Gastroesophageal sphincter (tissue), 4 donors: Measurements from ENCODE around the gene TTC24. TPM values are rescaled to one million over a fixed set of nuclear protein-coding genes. Genes with fewer than 3 reads are reported as not detected.

Experiments used
- ATAC-seq: fragments of 150-250 bp; one replicate; pipeline ENCODE4 v1.9.1; 2016; ENCODE audit warnings: mild to moderate bottlenecking, moderate library complexity
- H3K27ac ChIP-seq, 4 donors: fragments of 200-600 bp; sonication (generic) in 3 of 4; 1 replicate in 3 of 4; 2 replicates in 1 of 4; pipeline ENCODE4 v1.5.1; 2016 to 2019
- H3K27me3 ChIP-seq: fragments of 200-600 bp; sonication (generic); one replicate; pipeline ENCODE4 v1.5.1; 2019
- H3K36me3 ChIP-seq, 2 donors: fragments of 200-600 bp; sonication (generic); one replicate each; pipeline ENCODE4 v1.5.1; 2019; ENCODE audit warnings: control low read depth in 1 of 2
- H3K4me1 ChIP-seq, 3 donors: fragments of 200-600 bp; sonication (generic); 1 replicate in 2 of 3; 2 replicates in 1 of 3; pipeline ENCODE4 v1.5.1; 2016 to 2019; ENCODE audit warnings: control low read depth in 2 of 3
- H3K4me3 ChIP-seq, 2 donors: fragments of 200-600 bp; sonication (generic); one replicate each; pipeline ENCODE4 v1.5.1; 2019; ENCODE audit warnings: mild to moderate bottlenecking in 1 of 2, moderate library complexity in 1 of 2
- H3K9me3 ChIP-seq, 3 donors: fragments of 200-600 bp; sonication (generic); one replicate each; pipeline ENCODE4 v1.5.1; 2017 to 2019; ENCODE audit warnings: control low read depth in 2 of 3
- CTCF ChIP-seq, 4 experiments: fragments of 200-600 bp in 2 of 4; fragments of 450-650 bp in 2 of 4; sonication (generic) in 1 of 4; IDR thresholded peaks; one replicate each; pipeline ENCODE4 v1.5.1; 2017 to 2019; ENCODE audit warnings: antibody characterized with exemption in 4 of 4, mild to moderate bottlenecking in 2 of 4, moderate library complexity in 2 of 4
- EP300 ChIP-seq: sonication (generic); formaldehyde crosslinking; IDR thresholded peaks from one replicate; pipeline ENCODE4 v1.6.1; 2017; ENCODE audit warnings: antibody characterized with exemption, mild to moderate bottlenecking
- POLR2A ChIP-seq, 2 donors: fragments of 450-650 bp; IDR thresholded peaks; one replicate each; pipeline ENCODE4 v1.6.1; 2017; ENCODE audit warnings: antibody characterized with exemption in 2 of 2, mild to moderate bottlenecking in 2 of 2, moderate library complexity in 1 of 2
- POLR2AphosphoS5 ChIP-seq: sonication (generic); formaldehyde crosslinking; IDR thresholded peaks from one replicate; pipeline ENCODE4 v1.6.1; 2017; ENCODE audit warnings: antibody characterized with exemption
- WGBS, 2 donors: methylation state at CpG; one replicate each; pipeline ENCODE4 v1.1.5; 2018; ENCODE audit warnings: low coverage in 1 of 2; 5-methylcytosine and 5-hydroxymethylcytosine counted together
- total RNA-seq, 4 donors: library from RNA; depleted of rRNA; stranded (reverse); fragments of >200 nt; gene quantifications; one replicate each; pipeline ENCODE4 v1.1.0, GENCODE V29; 2016

Gene TTC24
- total RNA-seq, 4 donors from 2014 or later = not detected

- Histone ChIP-seq H3K9me3 (no peaks in the 10 kb centered on the region), H3K27ac (no peak overlapping the region), H3K36me3 (no peaks in the 10 kb centered on the region), H3K4me1 (peaks cover 0 to 40% (median 14%) of the 10 kb centered on the region in 3 donors), H3K27me3 (peaks cover 4% of the 10 kb centered on the region), H3K4me3 (no peak overlapping the region)
- no peak for ATAC-seq
- TF ChIP-seq CTCF (IDR thresholded peaks at IDR 0.05) (no peak), POLR2AphosphoS5 (no peak), EP300 (no peak), POLR2A (IDR thresholded peaks at IDR 0.05) (no peak)
- 100% methylated on average over 1 of the region's 3 CpGs for WGBS, 2 donors
Measured at GRCh38 chr1:156612666-156613065, 33.1 kb downstream of the TTC24 start.

GRCh38 chr1:156615946-156616345 is 36.4 kb downstream of the TTC24 start:
- no peaks in the 10 kb centered on the region for H3K36me3 ChIP-seq
- H3K9me3 ChIP-seq = no peaks in the 10 kb centered on the region
- TF ChIP-seq POLR2AphosphoS5 = no peak
- no peak for TF ChIP-seq CTCF (IDR thresholded peaks at IDR 0.05)
- TF ChIP-seq POLR2A (IDR thresholded peaks at IDR 0.05) = no peak
- TF ChIP-seq EP300 = no peak
- 17 to 21% methylated on average over 3 to 4 of the region's 4 CpGs for WGBS, 2 donors
- H3K4me3 ChIP-seq = peak overlapping the region in 1 of 2 donors; percentile 16
- peak overlapping the region; percentile 79 to 86 (median 83) for H3K27ac ChIP-seq
- H3K27me3 ChIP-seq = peaks cover 2% of the 10 kb centered on the region
- ATAC-seq = peak; percentile 17
- peaks cover 0 to 28% (median 9%) of the 10 kb centered on the region in 3 donors for H3K4me1 ChIP-seq

GRCh38 chr1:156616463-156616862 is 36.9 kb downstream of the TTC24 start:
- no peaks in the 10 kb centered on the region for H3K36me3 ChIP-seq
- peak overlapping the region; percentile 79 to 86 (median 83) for H3K27ac ChIP-seq
- H3K4me3 ChIP-seq = peak overlapping the region in 1 of 2 donors; percentile 16
- H3K4me1 ChIP-seq = peaks cover 0 to 28% (median 9%) of the 10 kb centered on the region in 3 donors
- no peak for TF ChIP-seq POLR2A (IDR thresholded peaks at IDR 0.05)
- TF ChIP-seq POLR2AphosphoS5 = peak; percentile 37
- no peak for TF ChIP-seq EP300
- TF ChIP-seq CTCF (IDR thresholded peaks at IDR 0.05) = peak in 3 of 4 experiments; percentile 7 to 36 (median 17)
- H3K27me3 ChIP-seq = peaks cover 3% of the 10 kb centered on the region
- WGBS, 2 donors = 4 to 7% methylated on average over 2 to 4 of the region's 5 CpGs
- H3K9me3 ChIP-seq = no peaks in the 10 kb centered on the region
- peak; percentile 65 for ATAC-seq

GRCh38 chr1:156618853-156619581 is 39.5 kb downstream of the TTC24 start, which contains the start of gene HAPLN2:
Gene HAPLN2, plus strand, starts transcription at chr1:156619415. Its CDS starts 4,076 bp downstream, at chr1:156623491.
- no peak for ATAC-seq
- H3K4me3 ChIP-seq = no peak within 1 kb of the TSS
- TF ChIP-seq CTCF (IDR thresholded peaks at IDR 0.05) (peak in 1 of 4 experiments; percentile 21), POLR2AphosphoS5 (no peak)
- H3K9me3 ChIP-seq = no peaks in the 10 kb centered on the region
- H3K27me3 ChIP-seq = peaks cover 20% of the 10 kb centered on the region
- H3K4me1 ChIP-seq = peaks cover 0 to 37% (median 14%) of the 10 kb centered on the region in 3 donors
- WGBS, 2 donors = 19 to 33% methylated on average over 2 to 5 of the region's 7 CpGs
- H3K36me3 ChIP-seq = no peaks in the 10 kb centered on the region
- no peak within 1 kb of the TSS for H3K27ac ChIP-seq

GRCh38 chr1:156619582-156619955 is 40.0 kb downstream of the TTC24 start:
- no peaks in the 10 kb centered on the region for H3K9me3 ChIP-seq
- ATAC-seq = no peak
- no peaks in the 10 kb centered on the region for H3K36me3 ChIP-seq
- TF ChIP-seq POLR2AphosphoS5 (no peak), POLR2A (IDR thresholded peaks at IDR 0.05) (no peak), CTCF (IDR thresholded peaks at IDR 0.05) (no peak), EP300 (no peak)
- H3K27me3 ChIP-seq = peaks cover 26% of the 10 kb centered on the region
- peaks cover 0 to 40% (median 19%) of the 10 kb centered on the region in 3 donors for H3K4me1 ChIP-seq
- no peak overlapping the region for H3K27ac ChIP-seq
- WGBS, 2 donors = 30 to 42% methylated on average over 2 to 4 of the region's 6 CpGs
- no peak overlapping the region for H3K4me3 ChIP-seq
